NCI-H524 treated with DMSO at 0.1 percent for 48 hours (cell line): ENCODE results near the gene C19orf53.
"Not testable (repeated sequence)": the region's sequence is repeated elsewhere in the genome, so short reads cannot be mapped to it uniquely, and the experiment has no call there.

Source experiments
- DNase-seq: peaks from one replicate; lab custom pipeline; 2025; lab: John Stamatoyannopoulos, UW

C19orf53 gene

DNA sequence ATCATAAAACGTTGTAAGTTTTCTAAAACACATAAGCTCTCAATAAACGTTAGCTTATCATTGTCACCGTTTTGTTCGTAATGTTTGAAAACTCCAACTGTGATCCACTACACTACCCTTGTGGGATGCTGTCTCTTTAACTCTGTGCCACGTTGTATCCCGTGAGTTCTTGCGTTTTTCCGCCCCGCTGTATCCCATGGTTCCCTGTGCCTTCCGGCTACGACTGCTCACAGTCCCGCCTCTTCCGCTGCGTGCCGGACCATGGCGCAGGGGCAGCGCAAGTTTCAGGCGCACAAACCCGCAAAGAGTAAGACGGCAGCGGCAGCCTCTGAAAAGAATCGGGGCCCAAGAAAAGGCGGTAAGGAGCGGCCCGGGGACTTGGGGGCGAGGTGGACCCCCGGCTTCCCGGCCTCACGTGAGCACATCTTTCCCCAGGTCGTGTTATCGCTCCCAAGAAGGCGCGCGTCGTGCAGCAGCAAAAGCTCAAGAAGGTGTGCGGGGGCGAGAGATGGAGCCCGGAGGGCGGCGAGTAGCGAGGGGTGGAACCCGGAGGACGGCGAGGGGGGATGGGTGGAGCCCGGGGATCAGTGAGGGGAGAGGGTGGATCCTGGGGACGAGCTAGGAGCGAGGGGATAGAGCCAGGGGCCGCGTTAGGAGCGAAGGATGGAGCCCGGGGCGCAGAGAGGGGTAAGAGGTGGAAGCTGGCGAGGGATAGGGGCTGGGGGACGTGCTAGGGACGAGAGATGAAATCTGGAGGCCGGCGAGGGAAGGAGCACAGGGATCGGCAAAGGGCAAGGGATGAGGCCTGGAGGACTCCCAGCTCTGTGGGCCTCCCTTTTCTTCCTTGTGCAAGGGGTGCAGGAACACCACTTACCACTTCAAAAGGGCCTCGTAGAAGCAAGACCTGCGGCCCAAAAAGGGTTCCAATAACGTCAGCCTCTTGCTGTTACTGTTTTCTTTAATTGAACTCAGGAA, at the start of gene C19orf53:
TSS of gene C19orf53 (plus strand) at position 240 of the 975 bp plus-strand sequence. CDS start at position 262, 22 bp downstream.
- peak; percentile 69 for DNase-seq

DNA sequence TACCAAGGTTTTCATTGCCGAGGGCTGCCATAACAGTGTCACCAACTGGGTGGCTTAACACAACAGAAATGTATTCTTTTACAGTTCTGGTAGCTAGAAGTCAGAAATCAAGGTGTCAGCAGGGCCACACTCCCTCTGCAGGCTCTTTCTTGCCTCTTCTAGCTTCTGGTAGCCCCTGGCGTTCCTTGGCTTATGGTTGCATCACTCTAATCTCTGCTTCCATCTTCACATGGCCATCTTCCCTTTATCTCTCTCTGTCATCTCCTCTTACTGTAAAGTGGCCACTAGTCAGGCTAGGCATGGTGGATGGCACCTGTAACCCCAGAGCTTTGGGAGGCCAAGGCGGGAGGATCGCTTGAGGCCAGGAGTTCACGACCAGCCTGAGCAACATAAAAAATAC, 47.9 kb upstream of the C19orf53 start:
- DNase-seq = no peak

DNA sequence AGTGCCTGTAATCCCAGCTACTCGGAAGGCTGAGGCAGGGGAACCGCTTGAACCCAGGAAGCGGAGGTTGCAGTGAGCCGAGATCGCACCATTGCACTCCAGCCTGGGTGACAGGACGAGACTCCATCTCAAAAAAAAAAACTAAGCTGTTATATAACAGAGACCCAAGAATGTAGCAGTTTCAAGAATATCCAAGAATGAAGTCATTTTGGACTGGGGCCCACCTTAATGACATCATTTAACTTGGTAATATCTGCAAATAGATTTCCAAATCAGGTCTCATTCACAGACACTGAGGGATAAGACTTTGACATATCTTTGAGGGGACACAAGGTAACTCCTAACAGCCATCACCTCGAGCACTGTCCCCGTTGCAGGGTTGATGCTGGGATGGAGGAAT, 46.5 kb upstream of the C19orf53 start:
- DNase-seq = no peak

DNA sequence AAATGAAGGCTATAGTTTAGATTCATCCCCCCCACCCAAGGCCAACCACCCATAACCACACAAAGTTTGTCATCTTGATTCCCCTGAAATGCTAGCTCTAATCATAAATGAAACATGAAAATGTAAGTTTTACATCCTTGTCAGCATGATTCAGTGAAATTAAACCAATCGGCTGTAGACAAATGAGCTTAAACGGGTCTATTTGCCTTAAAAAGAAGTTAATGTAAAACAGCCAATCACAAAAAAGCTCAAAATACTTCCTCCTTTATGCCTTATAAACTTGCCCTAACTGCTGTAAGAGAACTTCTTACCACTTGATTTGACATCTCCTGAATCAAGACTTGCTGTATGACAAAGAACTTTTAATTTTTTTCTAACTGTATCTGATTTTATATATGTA, 44.4 kb upstream of the C19orf53 start:
- no peak for DNase-seq

DNA sequence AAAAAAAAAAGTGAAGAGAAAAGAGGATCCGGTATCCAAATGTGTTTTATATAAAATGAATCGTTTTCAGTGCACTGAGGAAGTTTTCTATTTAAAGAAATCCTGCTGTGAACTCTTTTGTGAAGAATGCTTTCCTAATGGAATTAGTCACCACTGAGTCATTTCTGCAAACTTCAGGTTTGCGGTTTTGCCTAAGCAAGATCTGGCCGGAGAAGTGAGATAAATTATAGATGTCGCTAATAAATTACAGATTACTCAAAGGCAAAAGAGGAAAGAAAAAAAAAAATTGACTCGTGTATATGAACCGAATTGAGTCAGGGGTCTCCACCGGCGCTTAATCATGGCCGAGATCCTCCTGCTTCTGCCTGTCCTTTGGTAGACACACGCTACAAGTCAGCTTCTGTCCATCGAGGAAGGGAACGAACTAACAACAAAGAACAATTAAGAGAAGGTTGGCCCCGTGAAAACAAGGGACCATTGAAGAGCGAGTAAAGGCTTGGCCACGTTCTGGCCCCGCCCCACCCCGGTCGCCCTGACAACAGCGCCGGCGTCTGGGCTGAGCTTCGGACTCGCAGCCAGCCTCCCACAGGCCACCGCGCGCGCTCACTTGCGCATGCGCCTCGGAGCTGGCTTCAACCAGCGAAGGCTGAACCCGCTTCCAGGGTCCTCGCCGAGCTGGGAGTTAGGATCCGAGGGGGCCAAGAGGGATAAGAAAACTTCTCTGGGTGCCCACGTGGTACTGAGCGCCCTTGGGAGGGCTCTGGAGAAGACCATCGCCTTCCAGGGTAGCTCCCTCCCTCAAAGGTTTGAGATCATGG, 42.9 kb upstream of the C19orf53 start:
- peak; percentile 74 for DNase-seq

DNA sequence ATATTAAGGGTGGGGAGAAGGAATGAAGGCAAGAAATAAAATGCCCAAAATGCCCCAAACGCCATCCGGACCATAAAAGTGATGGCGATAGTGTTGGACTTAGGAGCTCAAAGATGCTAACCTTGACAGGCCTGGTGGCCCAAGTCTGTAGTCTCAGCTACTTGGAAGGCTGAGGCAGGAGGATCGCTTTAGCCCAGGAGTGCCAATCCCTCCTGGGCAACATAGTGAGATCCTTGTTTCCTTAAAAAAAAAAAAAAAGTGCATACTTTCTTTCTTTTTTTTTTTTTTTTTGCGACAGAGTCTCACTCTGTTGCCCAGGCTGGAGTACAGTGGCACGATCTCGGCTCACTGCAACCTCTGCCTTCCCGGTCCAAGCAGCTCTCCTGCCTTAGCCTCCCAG, 41.9 kb upstream of the C19orf53 start:
- no peak for DNase-seq

DNA sequence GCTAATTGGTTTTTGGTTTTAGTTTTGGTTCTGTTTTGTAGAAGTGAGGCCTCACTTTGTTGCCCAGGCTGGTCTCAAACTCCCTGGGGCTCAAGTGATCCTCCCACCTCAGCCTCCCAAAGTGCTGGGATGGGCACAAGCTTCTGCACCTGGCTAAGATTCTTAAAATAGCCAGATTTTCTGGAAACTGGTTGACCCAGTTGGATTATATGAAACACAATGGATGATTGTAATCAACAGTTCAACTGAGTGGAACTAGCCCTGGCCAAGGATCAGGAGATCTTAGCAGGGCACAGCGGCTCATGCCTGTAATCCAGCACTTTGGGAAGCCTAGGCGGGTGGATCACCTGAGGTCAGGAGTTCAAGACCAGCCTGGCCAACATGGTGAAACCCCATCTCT, 39.5 kb upstream of the C19orf53 start:
- no peak for DNase-seq

DNA sequence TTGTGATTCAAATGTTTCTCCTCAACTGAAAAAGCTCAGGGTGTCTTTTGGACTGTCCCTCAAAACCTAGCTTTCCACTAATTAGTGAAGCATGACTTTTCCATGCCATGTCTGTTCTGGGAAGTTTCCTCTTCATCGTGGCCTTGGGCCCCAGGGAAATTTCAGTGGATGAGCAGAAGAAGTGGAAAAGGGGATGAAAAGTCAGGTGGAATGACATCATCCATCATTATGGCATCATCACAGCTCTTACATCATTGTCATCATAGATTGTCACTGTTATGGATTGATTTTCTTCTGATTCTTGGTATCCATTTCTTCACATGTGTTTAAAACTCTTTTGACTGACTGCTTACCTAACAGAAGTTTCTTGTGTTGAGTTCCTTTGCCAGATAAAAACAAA, 36.2 kb upstream of the C19orf53 start:
- DNase-seq = no peak

DNA sequence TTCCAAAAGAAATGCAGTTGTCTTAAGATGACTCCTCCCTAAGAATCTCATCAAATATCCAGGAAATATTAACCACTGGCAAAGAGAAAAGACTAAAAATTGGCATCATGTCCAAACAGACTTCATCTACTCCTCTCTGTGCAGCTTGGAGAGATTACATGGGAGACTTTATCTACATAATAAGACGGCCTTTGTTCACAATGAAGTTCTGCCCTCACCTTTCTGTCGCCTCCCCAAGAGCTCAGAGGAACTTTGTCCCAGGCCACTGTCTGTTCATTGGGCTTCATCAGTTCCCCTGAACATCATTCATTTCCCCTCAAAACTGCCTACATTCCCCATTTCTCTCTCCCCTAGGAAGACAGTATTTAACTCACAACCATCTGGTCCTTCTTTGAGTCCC, 32.4 kb upstream of the C19orf53 start:
- no peak for DNase-seq

DNA sequence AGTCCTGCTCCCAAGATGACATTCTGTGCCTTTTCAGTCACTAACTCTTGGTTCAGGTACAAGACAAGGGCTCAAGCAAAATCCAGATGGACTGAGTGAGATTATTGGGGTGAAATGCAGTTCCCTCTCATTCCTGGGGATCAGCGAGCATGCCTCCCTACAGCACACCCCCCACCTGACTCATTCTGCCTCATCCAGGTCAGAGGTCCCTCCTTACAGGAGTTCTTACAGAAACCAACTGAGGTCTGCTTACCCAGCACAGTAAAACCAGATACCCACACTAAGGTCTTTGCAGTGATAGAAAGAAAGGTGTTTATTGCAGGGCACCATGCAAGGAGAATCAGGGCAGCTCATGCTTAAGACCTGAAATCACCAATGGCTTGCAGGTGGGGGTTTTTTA, 31.5 kb upstream of the C19orf53 start:
- DNase-seq = no peak

DNA sequence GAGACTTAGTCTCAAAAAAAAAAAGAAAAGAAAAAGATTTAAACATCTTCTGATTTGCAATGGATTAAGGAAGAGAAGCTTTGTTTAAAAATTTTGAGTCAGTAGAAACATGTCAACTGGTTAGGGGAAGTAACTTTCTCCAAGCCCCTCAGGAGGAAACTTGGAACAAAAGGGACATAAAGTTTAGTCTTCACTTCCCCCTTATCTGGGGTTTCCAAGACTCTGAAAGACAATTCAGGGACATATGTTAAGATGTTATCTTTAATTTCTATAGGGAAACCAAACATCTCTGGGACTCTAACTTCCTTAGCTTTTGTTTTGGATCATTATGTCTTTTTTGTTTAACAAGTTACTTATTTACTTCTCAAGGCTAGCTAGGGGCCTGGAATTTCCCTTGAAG, 30.1 kb upstream of the C19orf53 start:
- no peak for DNase-seq

DNA sequence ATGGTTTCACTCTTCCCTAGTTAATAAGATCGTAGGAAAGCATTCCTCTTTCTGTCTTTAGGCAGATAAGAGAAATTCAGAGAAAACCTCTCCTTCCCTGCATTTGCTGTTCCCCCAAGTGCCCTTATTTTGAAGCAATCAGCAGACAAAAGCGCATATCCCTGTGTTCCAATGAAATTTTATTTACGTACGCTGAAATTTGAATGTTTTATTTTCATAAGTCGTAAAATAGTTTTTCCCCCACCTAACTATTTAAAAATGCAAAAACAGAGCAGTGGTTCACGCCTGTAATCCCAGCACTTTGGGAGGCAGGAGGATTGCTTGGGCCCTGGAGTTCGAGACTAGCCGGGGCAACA, 27.2 kb upstream of the C19orf53 start:
- no peak for DNase-seq

DNA sequence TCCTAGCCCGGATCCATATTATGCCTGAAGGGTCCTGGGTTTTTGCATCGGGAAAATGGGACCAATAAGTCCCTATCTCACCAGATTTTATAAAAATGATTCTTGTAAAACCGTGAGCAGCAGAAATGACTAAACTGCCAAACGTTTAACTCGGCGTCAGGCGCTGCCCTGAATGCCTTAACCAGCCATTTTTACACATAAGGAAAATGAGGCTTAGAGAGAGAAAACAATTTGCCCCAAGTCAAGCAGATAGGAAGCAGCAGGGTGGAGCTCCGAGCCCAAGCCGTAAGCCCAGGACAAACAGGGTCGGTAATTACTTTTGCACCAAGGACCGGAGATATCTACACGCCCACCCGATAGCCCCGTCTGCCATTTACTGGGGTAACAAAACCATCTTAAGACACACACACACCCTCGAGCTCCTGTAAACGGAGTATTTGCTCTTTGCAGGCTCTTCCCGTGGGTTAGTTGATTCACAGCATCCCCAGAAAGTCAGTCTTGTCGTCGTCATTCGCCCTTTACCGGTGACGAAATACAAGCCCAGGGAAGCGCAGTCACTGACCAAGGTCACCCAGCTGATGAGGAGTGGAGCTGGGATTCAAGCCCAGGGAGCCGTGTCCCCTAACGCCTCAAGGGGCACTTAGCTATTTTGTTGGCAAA, 26.0 kb upstream of the C19orf53 start:
- DNase-seq = no peak

DNA sequence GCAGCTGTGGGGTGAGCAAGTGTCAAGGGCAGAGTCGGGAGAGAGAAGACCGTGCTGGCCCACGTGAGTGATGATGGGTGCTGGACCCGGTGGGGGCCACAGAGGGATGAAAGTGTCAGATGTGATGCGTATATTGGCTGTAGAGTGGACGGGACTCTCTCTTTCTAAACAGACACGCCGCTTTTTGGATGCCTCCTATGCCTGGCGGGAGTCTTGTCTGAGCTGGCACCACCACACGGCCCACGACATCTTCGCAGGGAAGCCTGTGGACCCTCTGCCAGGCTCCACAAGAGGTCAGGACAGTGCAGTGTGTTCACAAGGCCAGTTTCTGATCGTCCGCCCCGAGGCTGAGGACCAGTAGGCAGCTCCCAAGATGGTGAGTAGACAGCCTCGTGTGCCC, 22.8 kb upstream of the C19orf53 start:
- no peak for DNase-seq

DNA sequence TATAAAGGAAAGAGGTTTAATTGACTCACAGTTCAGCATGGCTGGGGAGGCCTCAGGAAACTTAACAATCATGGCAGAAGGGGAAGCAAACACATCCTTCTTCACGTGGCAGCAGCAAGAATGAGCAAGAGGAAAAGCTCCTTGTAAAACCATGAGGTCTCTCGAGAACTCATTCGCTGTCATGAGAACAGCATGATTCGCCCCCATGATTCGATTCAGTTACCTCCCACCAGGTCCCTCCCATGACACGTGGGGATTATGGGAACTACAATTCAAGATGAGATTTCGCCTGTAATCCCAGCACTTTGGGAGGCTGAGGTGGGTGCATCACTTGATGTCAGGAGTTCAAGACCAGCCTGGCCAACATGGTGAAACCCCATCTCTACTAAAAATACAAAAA, 20.6 kb upstream of the C19orf53 start:
- not testable (repeated sequence) for DNase-seq

DNA sequence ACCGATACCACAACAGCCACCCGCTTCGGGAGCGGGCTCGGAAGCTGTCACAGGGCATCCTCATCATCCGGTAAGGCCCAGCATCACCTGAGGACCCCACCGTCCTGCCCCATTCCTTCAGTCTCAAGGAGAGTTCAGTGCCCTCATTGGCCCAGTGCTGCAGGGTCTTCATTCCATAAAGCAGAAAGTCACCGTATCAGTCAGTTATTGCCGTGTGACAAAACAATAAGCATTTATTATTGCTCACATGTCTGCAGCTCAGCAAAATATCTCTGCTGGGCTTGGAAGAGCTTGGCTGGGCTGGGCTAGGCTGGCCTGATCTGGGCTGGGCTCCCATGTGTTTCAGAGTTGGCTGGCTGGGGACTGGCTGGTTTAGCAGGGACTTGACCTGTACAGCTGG, 18.0 kb upstream of the C19orf53 start:
- DNase-seq = no peak

DNA sequence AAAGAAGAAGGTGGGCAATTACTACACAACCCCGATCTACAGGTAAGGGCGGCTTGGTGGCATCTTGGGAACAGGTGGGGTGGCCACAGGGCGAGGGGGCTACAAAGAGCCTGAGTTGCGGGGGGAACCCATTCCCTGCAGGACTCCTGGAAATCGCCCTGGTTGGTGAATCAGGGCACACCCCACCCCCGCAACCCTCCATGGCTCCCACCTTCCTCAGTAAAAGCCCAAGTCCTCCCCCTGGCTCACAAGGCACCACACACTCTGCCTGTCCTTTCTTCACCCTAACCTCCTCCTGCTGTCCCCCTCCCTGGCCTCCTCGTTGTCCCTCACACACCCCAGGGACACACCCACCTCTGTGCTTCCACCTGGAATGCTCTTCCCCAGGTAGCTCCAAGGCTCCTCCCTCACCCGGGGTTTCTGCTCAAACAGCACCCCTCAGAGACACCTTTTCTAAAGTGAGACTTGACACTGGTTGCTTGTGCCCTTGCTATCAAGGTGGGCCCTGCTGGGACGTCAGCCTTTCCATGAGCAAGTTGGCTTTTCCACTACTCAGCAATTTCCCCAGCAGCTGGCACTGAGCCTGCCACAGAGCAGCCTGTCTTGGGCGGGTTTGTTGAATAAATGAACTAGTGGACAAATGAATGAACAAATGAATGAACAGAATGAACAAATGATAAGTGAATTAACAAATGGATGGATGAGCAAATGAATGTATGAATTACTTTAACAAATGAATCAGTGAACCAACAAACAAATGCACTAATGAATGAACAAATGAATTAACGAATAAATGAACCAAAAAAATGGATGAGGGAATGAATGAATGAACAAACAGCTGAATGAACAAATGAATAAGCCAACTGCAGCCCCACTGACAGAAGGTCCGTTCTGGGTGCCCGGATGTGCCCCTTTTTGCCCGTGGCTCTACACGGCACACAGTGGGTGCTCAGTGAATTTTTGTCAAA, 16.2 kb upstream of the C19orf53 start:
- DNase-seq = no peak

DNA sequence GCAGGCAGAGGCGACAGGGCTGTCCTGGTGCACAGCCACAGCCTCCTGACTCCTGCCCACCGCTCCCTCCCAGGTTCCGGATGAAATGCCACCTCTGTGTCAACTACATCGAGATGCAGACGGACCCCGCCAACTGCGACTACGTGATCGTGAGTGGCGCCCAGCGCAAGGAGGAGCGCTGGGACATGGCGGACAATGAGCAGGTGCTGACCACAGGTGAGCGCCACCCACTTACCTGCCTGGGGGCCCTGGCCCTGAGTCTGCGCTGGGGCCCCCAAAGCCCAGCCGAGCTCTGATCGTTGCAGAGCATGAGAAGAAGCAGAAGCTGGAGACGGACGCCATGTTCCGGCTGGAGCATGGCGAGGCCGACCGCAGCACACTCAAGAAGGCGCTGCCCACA, 15.5 kb upstream of the C19orf53 start:
- DNase-seq = no peak

DNA sequence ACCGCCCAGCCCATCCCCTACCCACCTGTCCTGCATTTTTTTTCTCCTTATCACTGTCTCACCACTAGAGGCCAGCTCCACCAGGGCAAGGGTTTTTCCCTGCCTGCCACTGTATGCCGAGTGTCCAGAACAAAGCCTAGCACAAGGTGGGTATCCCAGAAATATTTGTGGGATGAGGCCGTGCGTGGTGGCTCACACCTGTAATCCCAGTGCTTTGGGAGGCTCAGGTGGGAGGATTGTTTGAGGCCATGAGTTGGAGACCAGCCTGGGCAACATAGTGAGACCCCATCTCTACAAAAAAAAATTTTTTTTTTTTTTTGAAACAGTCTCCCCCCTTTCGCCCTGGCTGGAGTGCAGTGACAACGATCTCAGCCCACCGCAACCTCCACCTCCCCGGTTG, 12.8 kb upstream of the C19orf53 start:
- no peak for DNase-seq

DNA sequence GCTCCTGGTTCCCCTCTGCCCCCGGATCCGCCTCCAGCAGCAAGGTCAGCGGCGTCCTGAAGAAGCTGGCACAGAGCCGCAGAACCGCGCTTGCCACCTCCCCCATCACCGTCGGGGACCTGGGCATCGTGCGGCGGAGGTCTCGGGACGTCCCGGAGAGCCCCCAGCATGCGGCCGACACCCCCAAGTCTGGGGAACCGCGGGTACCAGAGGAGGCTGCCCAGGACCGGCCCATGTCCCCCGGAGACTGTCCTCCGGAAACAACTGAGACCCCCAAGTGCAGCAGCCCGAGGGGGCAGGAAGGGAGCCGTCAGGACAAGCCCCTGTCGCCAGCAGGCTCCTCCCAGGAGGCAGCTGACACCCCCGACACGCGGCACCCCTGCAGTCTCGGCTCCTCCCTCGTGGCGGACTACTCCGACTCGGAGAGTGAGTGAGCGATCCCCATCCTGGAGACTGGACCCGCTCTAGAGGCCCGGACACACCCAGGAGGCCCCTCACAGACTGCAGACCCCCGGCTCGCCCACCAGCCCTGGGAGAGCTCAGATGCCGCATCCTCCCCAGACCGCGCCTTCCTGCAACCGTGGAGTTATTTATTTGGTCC, 11.5 kb upstream of the C19orf53 start:
- no peak for DNase-seq

DNA sequence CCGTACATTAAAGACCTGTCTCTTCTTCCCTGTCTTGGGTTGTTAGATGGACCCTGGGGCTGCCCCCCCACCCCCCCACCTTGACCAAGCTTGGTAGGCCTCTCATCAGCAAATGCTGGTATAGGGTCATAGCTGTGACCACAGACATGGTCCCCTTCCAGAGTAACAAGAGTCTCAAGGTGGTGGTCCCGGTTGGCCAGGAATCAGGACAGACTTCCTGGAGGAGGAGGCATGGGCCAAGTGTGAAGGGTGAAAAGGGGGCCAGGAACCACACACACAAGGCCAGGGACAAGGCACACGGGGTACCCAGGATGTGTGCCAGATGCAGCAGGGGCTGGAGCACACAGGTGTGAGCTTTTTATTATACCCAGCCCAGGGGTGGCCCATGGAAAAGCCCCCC, 11.0 kb upstream of the C19orf53 start:
- no peak for DNase-seq
